Neural cell (in vitro differentiated cells): ENCODE data around the gene RWDD3. TPM values are rescaled to one million over a fixed set of nuclear protein-coding genes. Genes with fewer than 3 reads are reported as not detected.

Source experiments
- H2AFZ ChIP-seq: fragments of 200-600, 300-800 bp; sonication (generic), shearing (Covaris generic); 2 replicates; pipeline ENCODE4 v1.6.0; 2014; ENCODE audit warnings: low read depth, mild to moderate bottlenecking, antibody characterized with exemption, low read length, moderate library complexity
- H3F3A ChIP-seq: fragments of 200-600 bp; shearing (Covaris generic); 2 replicates; pipeline ENCODE4 v1.6.1; 2016; ENCODE audit warnings: mild to moderate bottlenecking, moderate library complexity, mixed read lengths, antibody characterized with exemption, low read length; ENCODE audit not compliant: insufficient read depth, poor library complexity, severe bottlenecking
- H3K27ac ChIP-seq: fragments of 200-600, 300-800 bp; sonication (generic), shearing (Covaris generic); 2 replicates; pipeline ENCODE4 v1.5.1; 2014; ENCODE audit warnings: mild to moderate bottlenecking, low read length, moderate library complexity
- H3K27me3 ChIP-seq: fragments of 300-800, 200-600 bp; sonication (generic), shearing (Covaris generic); 2 replicates; pipeline ENCODE4 v1.6.0; 2014; ENCODE audit warnings: mild to moderate bottlenecking, low read depth, low read length, moderate library complexity; ENCODE audit not compliant: insufficient read depth
- H3K36me3 ChIP-seq: fragments of 300-800, 200-600 bp; sonication (generic), shearing (Covaris generic); 2 replicates; pipeline ENCODE4 v1.5.1; 2014; ENCODE audit warnings: mild to moderate bottlenecking, antibody characterized with exemption, low read length, moderate library complexity; ENCODE audit not compliant: insufficient read depth
- H3K4me2 ChIP-seq: fragments of 300-800, 200-600 bp; sonication (generic), shearing (Covaris generic); 2 replicates; pipeline ENCODE4 v1.6.0; 2014; ENCODE audit warnings: mild to moderate bottlenecking, low read length
- H3K4me3 ChIP-seq: fragments of 300-800, 200-600 bp; sonication (generic), shearing (Covaris generic); 2 replicates; pipeline ENCODE4 v1.5.1; 2014; ENCODE audit warnings: mild to moderate bottlenecking, low read length, moderate library complexity
- H3K79me2 ChIP-seq: fragments of 200-600 bp; shearing (Covaris generic); replicated peaks from 2 replicates; pipeline ENCODE4 v1.6.0; 2014; ENCODE audit warnings: mild to moderate bottlenecking, low read length, moderate library complexity; ENCODE audit not compliant: insufficient read depth
- H3K9ac ChIP-seq: fragments of 300-800, 200-600 bp; sonication (generic), shearing (Covaris generic); 2 replicates; pipeline ENCODE4 v1.6.1; 2016; ENCODE audit warnings: mild to moderate bottlenecking, low read length, mixed read lengths
- H3K9me2 ChIP-seq: fragments of 200-600 bp; shearing (Covaris generic); 2 replicates; pipeline ENCODE4 v1.6.1; 2016; ENCODE audit warnings: mild to moderate bottlenecking, low read length, mixed read lengths; ENCODE audit not compliant: insufficient read depth
- H3K9me3 ChIP-seq: fragments of 200-600, 300-800 bp; sonication (generic), shearing (Covaris generic); 2 replicates; pipeline ENCODE4 v1.6.1; 2016; ENCODE audit warnings: mild to moderate bottlenecking, mixed run types, low read length, moderate library complexity, mixed read lengths
- H4K20me1 ChIP-seq: fragments of 200-600 bp; shearing (Covaris generic); 2 replicates; pipeline ENCODE4 v1.6.1; 2016; ENCODE audit warnings: mild to moderate bottlenecking, mixed run types; ENCODE audit not compliant: insufficient read depth
- EP300 ChIP-seq: fragments of 450-650 bp; conservative IDR thresholded peaks from 2 replicates; pipeline ENCODE4 v1.6.1; 2014; ENCODE audit warnings: antibody characterized with exemption, mild to moderate bottlenecking, moderate library complexity; ENCODE audit not compliant: poor library complexity, severe bottlenecking
- EZH2 ChIP-seq: fragments of 200-600, 300-800 bp; shearing (Covaris generic), sonication (generic); IDR thresholded peaks from 2 replicates; pipeline ENCODE4 v1.6.1; 2014; ENCODE audit warnings: antibody characterized with exemption, low read length, borderline replicate concordance, mild to moderate bottlenecking; ENCODE audit not compliant: insufficient read depth, poor library complexity, severe bottlenecking
- MXI1 ChIP-seq: fragments of 450-650 bp; conservative IDR thresholded peaks from 2 replicates; pipeline ENCODE4 v1.6.1; 2014; ENCODE audit warnings: antibody characterized with exemption, mild to moderate bottlenecking; ENCODE audit not compliant: poor library complexity, severe bottlenecking
- POLR2AphosphoS5 ChIP-seq: IDR thresholded peaks from 2 replicates; pipeline ENCODE4 v1.6.1; 2012
- RAD21 ChIP-seq: fragments of 450-650 bp; conservative IDR thresholded peaks from 2 replicates; pipeline ENCODE4 v1.6.1; 2014; ENCODE audit warnings: antibody characterized with exemption, mild to moderate bottlenecking, moderate library complexity
- REST ChIP-seq: IDR thresholded peaks from 2 replicates; pipeline ENCODE4 v1.6.1; 2012; ENCODE audit warnings: borderline replicate concordance
- SMC3 ChIP-seq: fragments of 450-650 bp; conservative IDR thresholded peaks from 2 replicates; pipeline ENCODE4 v1.6.1; 2014; ENCODE audit warnings: antibody characterized with exemption, mild to moderate bottlenecking, moderate library complexity; ENCODE audit not compliant: poor library complexity
- TAF1 ChIP-seq: IDR thresholded peaks from 2 replicates; pipeline ENCODE4 v1.6.1; 2012; ENCODE audit warnings: low read depth
- polyA plus RNA-seq: library from polyadenylated mRNA; depleted of rRNA; stranded (reverse); fragments of >200 nt; gene quantifications from 2 replicates; pipeline ENCODE4 v1.2.3, GENCODE V29; 2014
- TF ChIP-seq, protein P1 (sequence below): fragments of 450-650 bp; IDR thresholded peaks from 2 replicates; pipeline ENCODE4 v1.5.1; 2014; ENCODE audit warnings: antibody characterized with exemption, mild to moderate bottlenecking, moderate library complexity; ENCODE audit not compliant: poor library complexity, severe bottlenecking

Gene RWDD3
- polyA plus RNA-seq, 1 donor from 2014 or later: 41.1 TPM

DNA sequence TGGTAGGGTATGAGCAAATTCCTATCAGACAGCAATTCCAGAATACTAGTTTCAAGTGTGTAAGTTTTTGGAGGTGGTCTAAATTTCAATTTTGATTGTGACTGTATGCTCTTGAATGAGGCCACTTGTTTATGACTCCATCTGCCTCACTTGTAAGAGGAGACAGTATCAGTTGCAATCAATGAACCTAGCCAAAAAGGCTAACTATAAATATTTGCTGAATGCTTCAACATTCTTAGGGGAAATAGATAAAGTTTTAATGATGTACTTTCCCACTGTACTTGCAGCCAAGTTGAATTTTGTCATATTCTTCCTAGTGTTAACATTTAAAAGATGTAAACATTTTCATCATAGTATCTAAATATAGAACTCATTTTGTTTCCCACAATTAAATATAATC, 32.1 kb upstream of the RWDD3 start:
- no peaks in the 10 kb centered on the region for H3K9me3 ChIP-seq
- TF ChIP-seq POLR2AphosphoS5: no peak
- no peak for TF ChIP-seq MXI1
- no peak for TF ChIP-seq EP300
- no peak for TF ChIP-seq REST
- TF ChIP-seq EZH2: no peak
- TF ChIP-seq, protein P1, sequence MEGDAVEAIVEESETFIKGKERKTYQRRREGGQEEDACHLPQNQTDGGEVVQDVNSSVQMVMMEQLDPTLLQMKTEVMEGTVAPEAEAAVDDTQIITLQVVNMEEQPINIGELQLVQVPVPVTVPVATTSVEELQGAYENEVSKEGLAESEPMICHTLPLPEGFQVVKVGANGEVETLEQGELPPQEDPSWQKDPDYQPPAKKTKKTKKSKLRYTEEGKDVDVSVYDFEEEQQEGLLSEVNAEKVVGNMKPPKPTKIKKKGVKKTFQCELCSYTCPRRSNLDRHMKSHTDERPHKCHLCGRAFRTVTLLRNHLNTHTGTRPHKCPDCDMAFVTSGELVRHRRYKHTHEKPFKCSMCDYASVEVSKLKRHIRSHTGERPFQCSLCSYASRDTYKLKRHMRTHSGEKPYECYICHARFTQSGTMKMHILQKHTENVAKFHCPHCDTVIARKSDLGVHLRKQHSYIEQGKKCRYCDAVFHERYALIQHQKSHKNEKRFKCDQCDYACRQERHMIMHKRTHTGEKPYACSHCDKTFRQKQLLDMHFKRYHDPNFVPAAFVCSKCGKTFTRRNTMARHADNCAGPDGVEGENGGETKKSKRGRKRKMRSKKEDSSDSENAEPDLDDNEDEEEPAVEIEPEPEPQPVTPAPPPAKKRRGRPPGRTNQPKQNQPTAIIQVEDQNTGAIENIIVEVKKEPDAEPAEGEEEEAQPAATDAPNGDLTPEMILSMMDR: no peak
- TF ChIP-seq SMC3: no peak
- TF ChIP-seq TAF1: no peak
- TF ChIP-seq RAD21: no peak
- H3K9me2 ChIP-seq: no peaks in the 10 kb centered on the region
- H3F3A ChIP-seq: no peaks in the 10 kb centered on the region
- no peak overlapping the region for H3K9ac ChIP-seq
- no peak overlapping the region for H2AFZ ChIP-seq
- no peak overlapping the region for H3K27ac ChIP-seq
- H3K36me3 ChIP-seq: no peaks in the 10 kb centered on the region
- no peaks in the 10 kb centered on the region for H3K79me2 ChIP-seq
- no peak overlapping the region for H3K4me3 ChIP-seq
- H3K27me3 ChIP-seq: no peaks in the 10 kb centered on the region
- no peak overlapping the region for H3K4me2 ChIP-seq
- H4K20me1 ChIP-seq: no peaks in the 10 kb centered on the region

DNA sequence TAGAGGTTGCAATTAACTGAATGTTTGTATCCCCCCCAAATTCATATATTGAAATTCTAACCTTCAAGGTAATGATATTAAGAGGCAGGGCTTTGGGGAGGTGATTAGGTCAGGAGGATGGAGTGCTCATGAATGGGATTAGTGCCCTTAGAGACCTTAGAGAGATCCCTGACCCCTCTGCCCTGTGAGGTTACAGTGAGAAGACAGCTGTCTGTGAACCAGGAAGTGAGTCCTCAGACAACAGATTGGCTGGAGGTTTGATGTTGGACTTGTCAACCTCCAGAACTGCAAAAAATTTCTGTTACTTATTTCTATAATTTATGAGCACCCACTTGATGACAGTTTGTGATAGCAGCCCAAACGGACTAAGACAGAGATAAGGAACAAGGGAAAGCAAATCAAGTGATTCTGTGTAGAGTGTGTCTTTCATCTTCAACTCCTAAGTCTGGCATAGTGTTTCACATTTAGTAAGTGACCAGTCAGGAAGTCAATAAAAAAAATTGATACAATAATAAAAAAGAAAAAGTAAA, 30.0 kb upstream of the RWDD3 start:
- no peak for TF ChIP-seq POLR2AphosphoS5
- TF ChIP-seq REST: no peak
- TF ChIP-seq, protein P1: no peak
- TF ChIP-seq TAF1: no peak
- TF ChIP-seq SMC3: no peak
- no peak for TF ChIP-seq RAD21
- TF ChIP-seq EZH2: no peak
- TF ChIP-seq MXI1: no peak
- TF ChIP-seq EP300: no peak
- no peaks in the 10 kb centered on the region for H4K20me1 ChIP-seq
- H3K4me2 ChIP-seq: no peak overlapping the region
- no peak overlapping the region for H3K27ac ChIP-seq
- H3K27me3 ChIP-seq: no peaks in the 10 kb centered on the region
- no peaks in the 10 kb centered on the region for H3K79me2 ChIP-seq
- H3K4me3 ChIP-seq: no peak overlapping the region
- no peaks in the 10 kb centered on the region for H3K9me3 ChIP-seq
- H3K9me2 ChIP-seq: no peaks in the 10 kb centered on the region
- no peak overlapping the region for H2AFZ ChIP-seq
- H3K9ac ChIP-seq: no peak overlapping the region
- no peaks in the 10 kb centered on the region for H3K36me3 ChIP-seq
- no peaks in the 10 kb centered on the region for H3F3A ChIP-seq
